Activated B cell treated with CpG ODN at 0.5 μM for 24 hours (primary cell): Measurements from ENCODE around the gene LRRC4C. TPM values are rescaled to one million over a fixed set of nuclear protein-coding genes. Genes with fewer than 3 reads are reported as not detected.
"Not testable (repeated sequence)": the region's sequence is repeated elsewhere in the genome, so short reads cannot be mapped to it uniquely, and the experiment has no call there.

Experiments used
- ATAC-seq: fragments of 200-7000 bp; cut with Tn5 transposase; one replicate; pipeline ENCODE4 v1.10.0; 2021; ENCODE audit warnings: low read depth, mild to moderate bottlenecking, moderate library complexity
- CTCF ChIA-PET: fragments of 350-600 bp; sonication (Branson Sonifier 250); formaldehyde crosslinking; loops from one replicate; lab custom pipeline; 2021; ENCODE audit warnings: antibody characterized with exemption; lab: Charles Lee
- POLR2A ChIA-PET: fragments of 350-600 bp; sonication (Branson Sonifier 250); formaldehyde crosslinking; loops from one replicate; lab custom pipeline; 2021; ENCODE audit warnings: antibody characterized with exemption; lab: Charles Lee
- DNase-seq: peaks from one replicate; pipeline ENCODE4 v3.0.0; 2022
- H3K27ac Mint-ChIP-seq: one replicate; pipeline ENCODE4 v1.8.0; 2020; ENCODE audit warnings: mixed read lengths
- H3K27me3 Mint-ChIP-seq: one replicate; pipeline ENCODE4 v1.8.0; 2021; ENCODE audit warnings: mixed read lengths
- H3K36me3 Mint-ChIP-seq: one replicate; pipeline ENCODE4 v1.8.0; 2021; ENCODE audit warnings: low read depth, mixed read lengths
- H3K4me1 Mint-ChIP-seq: one replicate; pipeline ENCODE4 v1.8.0; 2021; ENCODE audit warnings: mixed read lengths
- H3K4me3 Mint-ChIP-seq: one replicate; pipeline ENCODE4 v1.8.0; 2020; ENCODE audit warnings: mild to moderate bottlenecking, mixed read lengths
- H3K9me3 Mint-ChIP-seq: one replicate; pipeline ENCODE4 v1.8.0; 2020; ENCODE audit warnings: mixed read lengths
- intact Hi-C: fragments of 100-400 bp; cut with micrococcal nuclease; formaldehyde crosslinking; loops from one replicate; pipeline ENCODE4 v1.15.1; 2024
- total RNA-seq: library from RNA; stranded (reverse); gene quantifications from 2 replicates; pipeline ENCODE4 v1.2.3, GENCODE V29; 2022
- TF ChIP-seq, protein P1 (sequence below): fragments of 200-600 bp; IDR thresholded peaks from one replicate; pipeline ENCODE4 v1.8.0; 2022; ENCODE audit warnings: antibody characterized with exemption, mild to moderate bottlenecking

The LRRC4C gene
- total RNA-seq, 1 donor from 2014 or later, result not detected

DNA sequence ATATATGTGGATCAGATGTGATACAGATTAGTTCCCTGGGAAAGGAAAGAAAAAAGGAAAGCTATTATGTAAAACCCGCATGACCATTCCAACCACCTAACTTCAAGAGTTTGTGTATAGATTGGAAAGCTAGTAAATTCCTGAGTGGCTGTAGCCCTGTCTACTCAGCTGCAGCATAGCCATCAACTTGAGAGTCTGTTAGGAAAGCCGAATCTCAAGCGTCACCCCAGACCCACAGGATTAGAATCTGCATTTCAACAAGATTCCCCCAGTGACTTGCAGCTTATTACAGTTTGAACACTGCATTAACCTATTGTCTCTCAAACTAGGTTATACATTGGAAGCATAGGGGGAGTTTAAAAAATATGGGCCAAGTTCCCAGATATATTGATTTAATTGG lies 921.7 kb downstream of the LRRC4C start:
- CTCF ChIA-PET, result no interaction called here
- TF ChIP-seq, protein P1, sequence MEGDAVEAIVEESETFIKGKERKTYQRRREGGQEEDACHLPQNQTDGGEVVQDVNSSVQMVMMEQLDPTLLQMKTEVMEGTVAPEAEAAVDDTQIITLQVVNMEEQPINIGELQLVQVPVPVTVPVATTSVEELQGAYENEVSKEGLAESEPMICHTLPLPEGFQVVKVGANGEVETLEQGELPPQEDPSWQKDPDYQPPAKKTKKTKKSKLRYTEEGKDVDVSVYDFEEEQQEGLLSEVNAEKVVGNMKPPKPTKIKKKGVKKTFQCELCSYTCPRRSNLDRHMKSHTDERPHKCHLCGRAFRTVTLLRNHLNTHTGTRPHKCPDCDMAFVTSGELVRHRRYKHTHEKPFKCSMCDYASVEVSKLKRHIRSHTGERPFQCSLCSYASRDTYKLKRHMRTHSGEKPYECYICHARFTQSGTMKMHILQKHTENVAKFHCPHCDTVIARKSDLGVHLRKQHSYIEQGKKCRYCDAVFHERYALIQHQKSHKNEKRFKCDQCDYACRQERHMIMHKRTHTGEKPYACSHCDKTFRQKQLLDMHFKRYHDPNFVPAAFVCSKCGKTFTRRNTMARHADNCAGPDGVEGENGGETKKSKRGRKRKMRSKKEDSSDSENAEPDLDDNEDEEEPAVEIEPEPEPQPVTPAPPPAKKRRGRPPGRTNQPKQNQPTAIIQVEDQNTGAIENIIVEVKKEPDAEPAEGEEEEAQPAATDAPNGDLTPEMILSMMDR, result no peak
- intact Hi-C loops, result no loop called here
- ATAC-seq (no peak), DNase-seq (no peak)
- no peaks in the 10 kb centered on the region for H3K4me1 Mint-ChIP-seq
- no peaks in the 10 kb centered on the region for H3K27me3 Mint-ChIP-seq
- POLR2A ChIA-PET, result no interaction called here
- peaks cover 5% of the 10 kb centered on the region for H3K9me3 Mint-ChIP-seq
- no peaks in the 10 kb centered on the region for H3K36me3 Mint-ChIP-seq
- H3K27ac Mint-ChIP-seq, result no peak overlapping the region
- no peak overlapping the region for H3K4me3 Mint-ChIP-seq

DNA sequence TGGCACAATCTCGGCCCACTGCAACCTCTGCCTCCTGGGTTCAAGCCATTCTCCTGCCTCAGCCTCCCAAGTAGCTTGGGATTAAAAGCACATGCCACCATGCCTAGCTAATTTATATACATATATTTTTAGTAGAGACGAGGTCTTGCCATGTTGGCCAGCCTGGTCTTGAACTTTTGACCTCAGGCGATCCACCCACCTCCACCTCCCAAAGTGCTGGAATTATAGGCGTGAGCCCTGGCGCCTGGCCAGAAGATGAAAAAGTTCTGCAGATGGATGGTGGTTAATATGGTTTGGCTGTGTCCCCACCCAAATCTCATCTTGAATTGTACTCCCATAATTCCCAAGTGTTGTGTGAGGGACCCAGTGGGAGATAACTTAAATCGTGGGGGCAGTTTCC lies 937.4 kb downstream of the LRRC4C start:
- intact Hi-C loops, H3K4me3 Mint-ChIP-seq, H3K27me3 Mint-ChIP-seq, CTCF ChIA-PET, H3K27ac Mint-ChIP-seq, DNase-seq, H3K36me3 Mint-ChIP-seq, H3K4me1 Mint-ChIP-seq, H3K9me3 Mint-ChIP-seq, POLR2A ChIA-PET, ATAC-seq: not testable (repeated sequence)

DNA sequence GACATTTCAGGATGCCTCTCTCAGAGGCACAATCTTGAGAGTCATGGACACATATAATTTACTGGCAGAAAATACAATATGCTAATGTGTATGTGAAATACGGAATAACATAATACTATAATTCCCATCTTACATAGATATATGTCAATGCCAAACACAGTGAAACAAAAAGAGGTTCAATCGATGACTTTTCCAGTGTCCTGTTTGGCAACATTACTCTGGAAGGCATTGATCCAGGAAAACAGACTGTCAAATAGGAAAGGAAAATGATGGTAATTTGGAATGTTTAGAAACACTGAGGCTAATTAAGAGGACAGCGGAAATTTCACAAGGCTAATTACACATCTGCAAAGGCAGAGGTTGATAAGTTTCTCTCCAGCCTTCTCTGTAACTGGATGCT lies 942.3 kb downstream of the LRRC4C start:
- Mint-ChIP-seq H3K4me3 (no peak overlapping the region), H3K27me3 (no peaks in the 10 kb centered on the region), H3K27ac (no peak overlapping the region), H3K4me1 (no peaks in the 10 kb centered on the region), H3K9me3 (peaks cover 10% of the 10 kb centered on the region), H3K36me3 (no peaks in the 10 kb centered on the region)
- TF ChIP-seq, protein P1, result no peak
- ChIA-PET POLR2A (no interaction called here), CTCF (no interaction called here)
- intact Hi-C loops, result no loop called here
- no peak for ATAC-seq
- DNase-seq, result no peak

DNA sequence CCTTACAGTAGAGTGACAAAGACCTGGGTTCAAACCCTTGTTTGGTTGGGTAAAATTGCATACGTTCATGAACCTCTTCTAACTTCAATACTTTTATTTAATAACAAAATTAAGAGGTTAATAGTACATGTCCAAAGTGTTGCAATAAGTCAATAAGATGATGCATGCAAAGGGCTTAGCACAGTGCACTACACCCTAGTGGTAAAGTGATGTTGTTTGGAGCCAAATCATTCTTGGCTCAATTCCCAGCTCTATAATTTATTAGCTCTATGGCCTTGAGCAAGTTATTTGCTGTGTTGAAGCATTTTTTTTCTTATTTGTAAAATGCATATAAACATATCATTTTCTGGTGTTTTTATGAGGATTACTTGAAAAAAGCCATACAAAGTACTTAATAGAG lies 945.3 kb downstream of the LRRC4C start:
- intact Hi-C loops, result no loop called here
- no peak overlapping the region for H3K4me3 Mint-ChIP-seq
- DNase-seq, result no peak
- no peaks in the 10 kb centered on the region for H3K4me1 Mint-ChIP-seq
- H3K36me3 Mint-ChIP-seq, result no peaks in the 10 kb centered on the region
- ChIA-PET CTCF (no interaction called here), POLR2A (no interaction called here)
- TF ChIP-seq, protein P1, result no peak
- no peak overlapping the region for H3K27ac Mint-ChIP-seq
- peaks cover 7% of the 10 kb centered on the region for H3K9me3 Mint-ChIP-seq
- ATAC-seq, result no peak
- H3K27me3 Mint-ChIP-seq, result no peaks in the 10 kb centered on the region

DNA sequence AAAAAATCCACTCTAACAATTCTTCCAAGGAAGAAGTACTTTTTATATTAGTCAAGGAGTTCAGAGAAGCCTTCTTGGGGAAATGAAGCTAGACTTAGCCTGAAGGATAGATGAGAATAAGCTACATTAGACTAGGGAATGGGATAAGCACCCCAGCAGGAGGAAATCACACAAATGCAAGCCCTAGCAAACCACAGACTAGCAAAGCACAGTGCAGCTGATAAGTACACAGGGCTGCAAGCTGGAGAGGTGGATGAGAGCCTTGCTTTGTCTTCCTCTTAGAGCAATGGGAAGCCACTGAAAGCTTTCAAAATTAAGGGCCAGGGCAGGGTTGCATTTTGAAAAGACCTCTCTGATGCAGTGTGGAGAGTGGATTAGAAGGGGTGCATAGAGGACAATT lies 946.2 kb downstream of the LRRC4C start:
- H3K4me3 Mint-ChIP-seq, result no peak overlapping the region
- peaks cover 7% of the 10 kb centered on the region for H3K9me3 Mint-ChIP-seq
- DNase-seq (no peak), ATAC-seq (no peak)
- no peak overlapping the region for H3K27ac Mint-ChIP-seq
- H3K4me1 Mint-ChIP-seq, result no peaks in the 10 kb centered on the region
- intact Hi-C loops, result no loop called here
- CTCF ChIA-PET, result no interaction called here
- POLR2A ChIA-PET, result no interaction called here
- TF ChIP-seq, protein P1, result no peak
- H3K36me3 Mint-ChIP-seq, result no peaks in the 10 kb centered on the region
- H3K27me3 Mint-ChIP-seq, result no peaks in the 10 kb centered on the region

DNA sequence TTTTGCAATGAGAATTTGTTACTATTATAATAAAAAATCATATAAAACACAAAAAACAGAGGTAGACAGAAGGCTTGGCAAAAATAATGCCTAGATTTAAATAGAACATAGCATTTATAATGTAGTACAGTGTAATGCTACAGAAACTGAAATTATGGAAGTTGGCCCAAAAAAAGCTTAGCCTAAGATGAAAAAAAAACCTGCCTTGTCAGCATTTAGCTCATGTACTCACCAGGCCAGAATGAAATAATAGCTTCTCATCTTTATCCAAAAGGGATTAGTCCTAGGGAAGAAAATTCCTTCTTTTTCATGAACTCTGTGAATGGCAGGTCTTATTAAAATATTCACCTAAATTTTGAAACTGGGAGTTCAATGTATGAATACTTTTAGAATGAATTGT lies 951.1 kb downstream of the LRRC4C start:
- H3K27me3 Mint-ChIP-seq, result no peaks in the 10 kb centered on the region
- no peak overlapping the region for H3K27ac Mint-ChIP-seq
- ChIA-PET POLR2A (no interaction called here), CTCF (no interaction called here)
- TF ChIP-seq, protein P1, result no peak
- no peaks in the 10 kb centered on the region for H3K4me1 Mint-ChIP-seq
- H3K9me3 Mint-ChIP-seq, result peaks cover 4% of the 10 kb centered on the region
- no peak overlapping the region for H3K4me3 Mint-ChIP-seq
- DNase-seq, result no peak
- intact Hi-C loops, result no loop called here
- no peaks in the 10 kb centered on the region for H3K36me3 Mint-ChIP-seq
- no peak for ATAC-seq
